Tibial nerve (tissue), 4 donors: Measurements from ENCODE around the gene RPS6KA2. TPM values are rescaled to one million over a fixed set of nuclear protein-coding genes. Genes with fewer than 3 reads are reported as not detected.
A peak's percentile ranks its signal among the peaks of the same experiment; 100 is the strongest.

Experiments
- DNase-seq, 2 donors: peaks; one replicate each; pipeline ENCODE4 v3.0.0-alpha.2; 2019; ENCODE audit warnings: low spot score in 2 of 2
- H3K27ac ChIP-seq, 4 donors: fragments of 200-600 bp; sonication (generic) in 3 of 4; one replicate each; pipeline ENCODE4 v1.5.1; 2017 to 2019; ENCODE audit warnings: mild to moderate bottlenecking in 1 of 4
- H3K27me3 ChIP-seq, 2 donors: fragments of 200-600 bp; sonication (generic) in 1 of 2; one replicate each; pipeline versions ENCODE4 v1.5.1 to v1.6.0; 2017 to 2019
- H3K36me3 ChIP-seq, 3 donors: fragments of 200-600 bp; sonication (generic); one replicate each; pipeline ENCODE4 v1.5.1; 2018 to 2019
- H3K4me1 ChIP-seq, 4 donors: fragments of 200-600 bp; sonication (generic) in 3 of 4; one replicate each; pipeline ENCODE4 v1.5.1; 2017 to 2019
- H3K4me3 ChIP-seq, 4 donors: fragments of 200-600 bp; sonication (generic) in 3 of 4; one replicate each; pipeline ENCODE4 v1.5.1; 2017 to 2019; ENCODE audit warnings: mild to moderate bottlenecking in 1 of 4, moderate library complexity in 1 of 4
- H3K9me3 ChIP-seq, 4 donors: fragments of 200-600 bp; sonication (generic) in 3 of 4; one replicate each; pipeline ENCODE4 v1.5.1; 2017 to 2019
- CTCF ChIP-seq, 5 experiments: fragments of 200-600 bp in 3 of 5; fragments of 450-650 bp in 2 of 5; sonication (generic) in 3 of 5; IDR thresholded peaks; one replicate each; pipeline ENCODE4 v1.5.1; 2016 to 2019; ENCODE audit warnings: antibody characterized with exemption in 5 of 5, mild to moderate bottlenecking in 3 of 5, moderate library complexity in 2 of 5
- EP300 ChIP-seq, 2 donors: sonication (generic); formaldehyde crosslinking; IDR thresholded peaks; one replicate each; pipeline ENCODE4 v1.6.1; 2017; ENCODE audit warnings: antibody characterized with exemption in 2 of 2, mild to moderate bottlenecking in 1 of 2
- POLR2A ChIP-seq, 2 donors: fragments of 450-650 bp; IDR thresholded peaks; one replicate each; pipeline ENCODE4 v1.6.1; 2017; ENCODE audit warnings: antibody characterized with exemption in 2 of 2, mild to moderate bottlenecking in 2 of 2, moderate library complexity in 2 of 2
- WGBS, 2 donors: methylation state at CpG; one replicate each; pipeline ENCODE4 v1.1.5; 2018; 5-methylcytosine and 5-hydroxymethylcytosine counted together
- total RNA-seq, 4 donors: library from RNA; depleted of rRNA; stranded (reverse); fragments of >200 nt; gene quantifications; one replicate each; pipeline ENCODE4 v1.1.0, GENCODE V29; 2016

The RPS6KA2 gene
- total RNA-seq, 4 donors from 2014 or later = 89.6 to 153 (median 103) TPM

DNA sequence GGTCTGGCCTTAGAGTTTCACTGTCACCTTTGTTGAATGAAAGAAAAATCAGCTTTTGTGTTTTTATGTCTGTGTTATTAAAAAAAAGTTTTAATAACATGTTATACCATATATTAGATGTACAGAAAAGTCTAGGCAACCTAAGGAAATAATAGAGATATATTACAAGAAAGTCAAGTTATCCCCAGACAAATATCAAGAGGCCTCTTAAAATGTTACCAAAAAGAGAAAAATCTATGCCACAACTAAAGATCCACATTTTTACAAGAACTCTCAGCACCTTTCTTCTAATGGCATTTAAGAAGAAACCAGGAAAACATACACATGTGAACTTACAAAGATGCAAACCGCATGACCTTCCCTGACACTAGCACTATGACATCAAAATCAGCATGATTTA, 67.4 kb downstream of the RPS6KA2 start:
- no peak for TF ChIP-seq POLR2A (IDR thresholded peaks at IDR 0.05)
- TF ChIP-seq EP300 (IDR thresholded peaks at IDR 0.05) = no peak
- TF ChIP-seq CTCF (IDR thresholded peaks at IDR 0.05) = no peak
- H3K36me3 ChIP-seq = peaks cover 0 to 34% (median 0%) of the 10 kb centered on the region in 3 donors
- H3K4me3 ChIP-seq = no peak overlapping the region
- H3K27ac ChIP-seq = peak overlapping the region in 1 of 4 donors; percentile 9
- no peak for DNase-seq
- H3K4me1 ChIP-seq = peaks cover 0 to 28% (median 10%) of the 10 kb centered on the region in 4 donors
- peaks cover 0 to 21% (median 4%) of the 10 kb centered on the region in 4 donors for H3K9me3 ChIP-seq
- 91 to 95% methylated on average over 1 of the region's 1 CpG for WGBS, 2 donors
- H3K27me3 ChIP-seq = no peaks in the 10 kb centered on the region

DNA sequence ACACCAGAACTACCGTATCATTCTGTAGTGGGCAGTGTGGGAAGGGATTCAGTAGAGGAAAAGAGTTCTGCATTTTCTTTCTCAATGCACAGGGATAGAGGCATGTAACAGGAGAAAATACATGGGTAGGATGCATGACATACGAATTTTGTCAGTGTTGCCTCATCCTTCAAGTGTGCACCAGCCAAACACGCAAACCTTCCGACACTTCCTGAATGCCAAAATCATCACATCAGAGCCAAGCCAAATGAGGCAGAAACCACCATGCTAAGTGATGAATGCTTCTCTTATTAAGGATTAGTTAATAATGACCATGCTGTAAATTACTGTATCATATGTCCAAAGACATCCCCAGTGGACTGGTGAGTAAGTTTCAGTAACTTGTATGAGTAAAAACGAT, 67.8 kb downstream of the RPS6KA2 start:
- TF ChIP-seq POLR2A (IDR thresholded peaks at IDR 0.05) (no peak), EP300 (IDR thresholded peaks at IDR 0.05) (no peak), CTCF (IDR thresholded peaks at IDR 0.05) (no peak)
- no peak overlapping the region for H3K27ac ChIP-seq
- H3K4me3 ChIP-seq = no peak overlapping the region
- peaks cover 0 to 21% (median 4%) of the 10 kb centered on the region in 4 donors for H3K9me3 ChIP-seq
- H3K4me1 ChIP-seq = peaks cover 0 to 32% (median 11%) of the 10 kb centered on the region in 4 donors
- H3K27me3 ChIP-seq = no peaks in the 10 kb centered on the region
- no peak for DNase-seq
- 88 to 91% methylated on average over 5 of the region's 5 CpGs for WGBS, 2 donors
- H3K36me3 ChIP-seq = peaks cover 0 to 29% (median 0%) of the 10 kb centered on the region in 3 donors

DNA sequence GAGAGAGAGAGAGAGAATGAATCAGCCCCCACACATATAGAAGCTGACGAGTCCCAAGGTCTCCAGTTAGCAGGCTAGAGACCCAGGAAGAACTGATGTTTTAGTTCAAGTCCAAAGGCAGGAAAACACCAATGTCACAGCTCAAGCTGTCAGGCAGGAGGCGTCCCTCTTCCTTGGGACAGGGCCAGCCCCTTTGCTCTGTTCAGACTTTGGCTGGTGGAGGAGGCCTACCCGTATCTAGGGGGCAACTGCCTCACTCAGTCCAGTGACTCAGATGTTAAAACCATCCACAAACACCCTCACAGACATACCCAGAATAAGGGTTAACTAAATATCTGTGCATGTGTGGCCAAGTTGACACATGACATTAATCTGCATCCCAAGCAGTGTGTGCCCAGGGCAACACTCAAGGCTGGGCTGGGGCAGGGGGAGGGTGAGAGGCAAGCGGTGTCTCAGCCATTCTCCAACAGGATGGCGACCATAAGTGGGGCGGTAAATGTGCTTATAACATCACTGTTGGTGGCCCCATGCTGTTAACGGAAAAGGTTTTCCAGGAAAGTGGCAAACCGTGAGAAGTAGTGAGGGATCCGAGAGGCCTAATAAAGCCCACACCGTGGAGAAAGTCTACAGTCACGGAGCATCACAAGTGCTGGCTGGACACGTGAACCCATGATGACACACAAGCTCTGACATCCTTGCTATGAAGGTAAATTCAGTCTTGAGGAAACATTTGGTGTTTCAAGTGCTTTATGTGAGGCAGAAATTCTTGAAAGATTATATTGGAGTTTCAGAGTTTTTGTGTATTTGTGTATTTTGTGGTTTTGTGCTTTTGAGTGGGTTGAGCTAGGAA, 68.7 kb downstream of the RPS6KA2 start:
- TF ChIP-seq CTCF (IDR thresholded peaks at IDR 0.05) (no peak), POLR2A (IDR thresholded peaks at IDR 0.05) (no peak), EP300 (IDR thresholded peaks at IDR 0.05) (no peak)
- WGBS, 2 donors = 90 to 93% methylated on average over 12 of the region's 12 CpGs
- H3K27ac ChIP-seq = peak overlapping the region in 2 of 4 donors; percentile 84 to 88

DNA sequence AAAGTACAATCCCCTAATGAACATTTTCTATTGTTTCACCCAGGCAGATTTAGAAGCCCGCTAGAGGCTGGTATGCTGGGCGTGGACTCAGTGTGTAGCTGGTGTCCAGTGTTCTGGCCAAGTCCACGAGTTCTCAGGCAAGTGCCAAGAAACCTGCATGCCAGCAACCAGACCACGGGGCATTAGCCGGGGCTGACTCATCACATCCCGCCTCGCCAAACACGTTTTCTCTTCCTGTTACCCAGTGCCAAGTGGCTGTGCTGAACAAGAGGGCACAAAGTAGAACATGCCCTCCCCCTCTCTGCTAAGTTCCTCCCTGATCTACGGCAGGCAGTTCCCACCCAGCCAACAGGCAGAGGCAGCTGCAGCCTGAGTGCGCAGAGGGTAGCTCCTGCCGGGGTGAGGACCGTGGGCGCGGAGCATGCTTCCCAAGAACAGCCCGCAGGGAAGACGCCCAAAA, 70.2 kb downstream of the RPS6KA2 start:
- DNase-seq = peak; percentile 64 to 72
- H3K36me3 ChIP-seq = peaks cover 0 to 16% (median 0%) of the 10 kb centered on the region in 3 donors
- TF ChIP-seq CTCF (IDR thresholded peaks at IDR 0.05) (no peak), EP300 (IDR thresholded peaks at IDR 0.05) (peak; percentile 90 to 97), POLR2A (IDR thresholded peaks at IDR 0.05) (peak; percentile 7 to 49)
- no peak overlapping the region for H3K4me3 ChIP-seq
- H3K9me3 ChIP-seq = peaks cover 0 to 21% (median 4%) of the 10 kb centered on the region in 4 donors
- no peaks in the 10 kb centered on the region for H3K27me3 ChIP-seq
- 48 to 63% methylated on average over 12 to 16 of the region's 16 CpGs for WGBS, 2 donors
- peaks cover 0 to 53% (median 13%) of the 10 kb centered on the region in 4 donors for H3K4me1 ChIP-seq
- peak overlapping the region; percentile 47 to 88 (median 76) for H3K27ac ChIP-seq

More for the DNA sequence above, 68.7 kb downstream of the RPS6KA2 start:
- H3K36me3 ChIP-seq = peaks cover 0 to 24% (median 0%) of the 10 kb centered on the region in 3 donors
- H3K9me3 ChIP-seq = peaks cover 0 to 21% (median 4%) of the 10 kb centered on the region in 4 donors
- DNase-seq = no peak
- H3K27me3 ChIP-seq = no peaks in the 10 kb centered on the region
- H3K4me1 ChIP-seq = peaks cover 0 to 40% (median 13%) of the 10 kb centered on the region in 4 donors
- H3K4me3 ChIP-seq = no peak overlapping the region

DNA sequence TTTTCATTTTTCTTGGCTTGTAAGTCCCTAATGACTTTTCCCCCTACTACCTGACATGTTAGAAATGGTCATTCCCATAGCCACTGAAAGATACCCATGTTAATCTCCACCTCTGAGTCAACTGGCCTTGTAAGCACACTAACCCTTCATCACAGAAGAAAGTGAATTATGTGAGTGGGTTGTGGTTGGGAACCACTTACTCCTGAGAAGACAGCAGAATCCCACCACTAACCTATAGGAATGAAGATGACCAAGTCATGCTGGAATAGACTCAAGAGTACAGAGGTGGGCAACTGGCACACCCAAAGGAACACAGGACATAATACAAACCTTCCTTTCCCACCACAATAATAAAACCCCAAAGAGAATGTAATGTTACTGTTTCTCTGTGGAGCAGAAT, 70.7 kb downstream of the RPS6KA2 start:
- H3K9me3 ChIP-seq = peaks cover 0 to 21% (median 4%) of the 10 kb centered on the region in 4 donors
- TF ChIP-seq POLR2A (IDR thresholded peaks at IDR 0.05) = no peak
- TF ChIP-seq CTCF (IDR thresholded peaks at IDR 0.05) = no peak
- TF ChIP-seq EP300 (IDR thresholded peaks at IDR 0.05) = no peak
- no peak for DNase-seq
- H3K4me3 ChIP-seq = no peak overlapping the region
- H3K36me3 ChIP-seq = peaks cover 0 to 16% (median 0%) of the 10 kb centered on the region in 3 donors
- H3K27me3 ChIP-seq = no peaks in the 10 kb centered on the region
- H3K27ac ChIP-seq = peak overlapping the region; percentile 47 to 88 (median 76)
- H3K4me1 ChIP-seq = peaks cover 0 to 53% (median 13%) of the 10 kb centered on the region in 4 donors
